Rectal smooth muscle tissue (tissue), 1 donor: ENCODE data around the gene GALNT18.

ENCODE experiments used
- H3K27ac ChIP-seq: one replicate; pipeline ENCODE4 v1.7.0; 2013; ENCODE audit warnings: low read depth, low read length, inconsistent platforms
- H3K27me3 ChIP-seq: one replicate; pipeline ENCODE4 v1.7.0; 2013; ENCODE audit warnings: low read length; ENCODE audit not compliant: control insufficient read depth, insufficient read depth
- H3K36me3 ChIP-seq: one replicate; pipeline ENCODE4 v1.7.0; 2013; ENCODE audit warnings: low read length; ENCODE audit not compliant: control insufficient read depth, insufficient read depth
- H3K4me1 ChIP-seq: one replicate; pipeline ENCODE4 v1.7.0; 2013; ENCODE audit warnings: low read length; ENCODE audit not compliant: control insufficient read depth, insufficient read depth
- H3K4me3 ChIP-seq: one replicate; pipeline ENCODE4 v1.7.0; 2013; ENCODE audit warnings: low read length
- H3K9ac ChIP-seq: one replicate; pipeline ENCODE4 v1.7.0; 2013; ENCODE audit warnings: low read length

GALNT18 gene

DNA sequence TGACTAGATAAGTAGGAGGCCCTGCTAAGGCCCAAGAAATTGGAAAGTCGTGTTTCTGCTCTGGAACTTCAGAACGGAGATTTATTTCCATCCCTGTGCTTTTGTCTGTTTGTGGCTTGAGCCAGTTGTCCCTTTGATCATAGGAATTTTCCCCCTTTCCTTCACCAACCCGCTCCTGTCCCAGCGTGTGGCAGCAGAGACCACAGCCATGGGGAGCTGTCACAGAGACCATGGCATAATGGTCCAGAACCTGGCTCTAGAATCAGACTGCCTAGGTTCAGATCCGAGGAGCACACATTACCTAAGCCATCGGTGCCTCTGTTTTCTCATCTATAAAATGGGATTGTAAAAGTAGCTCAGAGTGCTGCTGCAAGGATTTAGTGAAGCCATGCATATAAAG is 128.1 kb downstream of the GALNT18 start:
- Histone ChIP-seq H3K9ac (no peak overlapping the region), H3K27me3 (no peaks in the 10 kb centered on the region), H3K4me1 (no peaks in the 10 kb centered on the region)

DNA sequence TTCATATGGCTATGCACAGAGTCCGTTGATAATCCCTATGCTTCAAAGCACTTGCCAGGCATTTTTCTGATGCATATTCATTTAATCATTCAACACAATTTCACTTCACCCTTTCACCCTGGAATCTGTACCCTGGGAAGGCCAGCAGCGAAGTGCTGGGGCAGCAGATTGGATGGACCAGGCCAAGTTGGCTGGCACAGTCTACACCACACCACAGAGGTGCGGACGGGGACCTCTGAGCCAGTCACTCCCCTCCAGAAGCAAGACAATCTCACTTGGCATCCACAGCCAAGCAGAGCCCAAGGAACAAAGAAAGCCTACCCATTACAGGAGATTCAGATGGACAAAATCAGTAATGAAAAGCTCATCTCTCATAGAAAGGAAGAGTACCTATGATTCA is 130.2 kb downstream of the GALNT18 start:
- Histone ChIP-seq H3K4me3 (no peak overlapping the region), H3K27ac (no peak overlapping the region)

More for the DNA sequence above, 128.1 kb downstream of the GALNT18 start:
- Histone ChIP-seq H3K4me3 (no peak overlapping the region), H3K36me3 (no peaks in the 10 kb centered on the region), H3K27ac (no peak overlapping the region)

DNA sequence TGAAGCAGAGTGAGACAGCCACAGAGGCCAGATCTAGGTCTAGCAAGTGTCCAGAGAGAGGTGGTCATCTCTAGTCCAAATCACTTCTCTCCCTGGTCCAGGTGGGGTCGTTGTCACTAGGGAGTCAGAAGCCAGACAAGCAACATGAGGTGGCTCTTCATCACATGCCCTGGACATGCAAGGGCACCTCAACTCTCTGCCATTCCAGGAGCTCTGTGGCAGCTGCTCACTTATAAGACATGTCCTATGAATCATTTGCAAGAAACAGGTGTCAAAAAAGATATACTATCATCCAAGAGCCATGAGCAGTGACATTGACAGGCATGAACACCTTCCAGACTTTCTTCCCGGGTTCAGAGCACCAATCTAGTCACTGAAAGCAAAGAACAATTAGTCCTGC is 130.8 kb downstream of the GALNT18 start:
- H3K4me1 ChIP-seq: no peaks in the 10 kb centered on the region
- H3K27ac ChIP-seq: no peak overlapping the region
- H3K9ac ChIP-seq: no peak overlapping the region
- no peaks in the 10 kb centered on the region for H3K36me3 ChIP-seq
- no peak overlapping the region for H3K4me3 ChIP-seq
- H3K27me3 ChIP-seq: no peaks in the 10 kb centered on the region

More for the DNA sequence above, 130.2 kb downstream of the GALNT18 start:
- Histone ChIP-seq H3K27me3 (no peaks in the 10 kb centered on the region), H3K9ac (no peak overlapping the region), H3K36me3 (no peaks in the 10 kb centered on the region), H3K4me1 (no peaks in the 10 kb centered on the region)

DNA sequence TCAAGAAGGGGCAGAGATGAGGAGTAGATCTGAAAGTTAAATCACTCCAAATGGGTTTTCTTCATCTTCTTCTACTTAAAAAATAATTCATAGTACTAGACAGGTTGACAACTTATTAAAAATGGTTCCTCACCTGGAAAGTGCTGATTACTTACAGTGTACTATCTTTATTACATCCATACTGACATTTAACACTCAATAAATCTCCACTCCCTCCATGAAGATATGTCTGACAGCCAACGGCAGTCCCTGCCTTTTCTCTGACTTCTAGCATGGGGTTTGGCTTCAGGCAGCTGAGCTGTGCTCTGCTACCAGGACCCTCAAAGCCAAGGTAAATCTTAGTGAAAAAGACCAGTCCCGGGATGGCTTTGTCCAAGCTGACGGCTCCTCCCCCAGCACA is 135.4 kb downstream of the GALNT18 start:
- Histone ChIP-seq H3K36me3 (no peaks in the 10 kb centered on the region), H3K27ac (no peak overlapping the region), H3K27me3 (no peaks in the 10 kb centered on the region), H3K9ac (no peak overlapping the region), H3K4me1 (no peaks in the 10 kb centered on the region), H3K4me3 (no peak overlapping the region)

DNA sequence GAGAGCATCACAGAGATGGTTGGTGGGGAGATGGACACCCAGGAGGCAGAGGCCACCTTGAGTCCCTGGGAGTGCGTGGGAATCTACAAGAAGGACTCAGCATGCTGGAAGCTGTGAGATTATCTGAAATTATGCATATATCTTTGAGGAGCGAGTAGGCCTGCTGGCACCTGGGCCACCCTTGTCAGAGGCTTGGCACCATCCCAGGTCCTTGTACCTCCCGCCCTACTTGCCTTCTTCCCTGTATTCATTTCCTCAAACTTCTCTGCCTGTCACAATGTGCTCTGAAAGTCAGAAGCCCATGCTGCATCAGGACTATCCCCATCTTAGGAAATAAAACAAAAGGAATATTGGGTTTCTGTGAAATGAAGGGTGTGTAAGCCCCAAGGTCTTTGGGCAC is 135.8 kb downstream of the GALNT18 start:
- Histone ChIP-seq H3K27me3 (no peaks in the 10 kb centered on the region), H3K36me3 (no peaks in the 10 kb centered on the region), H3K27ac (no peak overlapping the region), H3K4me3 (no peak overlapping the region), H3K4me1 (no peaks in the 10 kb centered on the region), H3K9ac (no peak overlapping the region)

DNA sequence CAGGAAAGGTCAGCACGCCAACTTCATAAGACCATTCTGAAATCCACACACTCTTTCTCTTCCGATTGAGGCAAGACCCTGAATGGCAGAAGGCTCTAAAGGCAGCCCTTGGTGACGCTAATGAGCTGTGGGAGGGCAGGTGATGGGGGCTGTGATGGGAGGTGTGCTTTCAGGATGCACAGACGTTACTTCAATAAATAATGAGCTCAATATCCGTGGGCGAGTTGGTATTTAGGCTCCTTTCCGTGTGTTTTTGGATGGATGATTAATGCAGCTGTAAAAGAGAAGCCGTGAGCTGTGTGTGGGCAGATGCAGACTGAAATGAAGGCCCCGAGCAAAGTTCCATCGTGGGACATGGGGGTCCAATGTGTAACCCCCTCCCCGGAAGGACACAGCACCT is 138.2 kb downstream of the GALNT18 start:
- Histone ChIP-seq H3K36me3 (no peaks in the 10 kb centered on the region), H3K27me3 (no peaks in the 10 kb centered on the region), H3K27ac (no peak overlapping the region), H3K9ac (no peak overlapping the region), H3K4me1 (no peaks in the 10 kb centered on the region), H3K4me3 (no peak overlapping the region)

DNA sequence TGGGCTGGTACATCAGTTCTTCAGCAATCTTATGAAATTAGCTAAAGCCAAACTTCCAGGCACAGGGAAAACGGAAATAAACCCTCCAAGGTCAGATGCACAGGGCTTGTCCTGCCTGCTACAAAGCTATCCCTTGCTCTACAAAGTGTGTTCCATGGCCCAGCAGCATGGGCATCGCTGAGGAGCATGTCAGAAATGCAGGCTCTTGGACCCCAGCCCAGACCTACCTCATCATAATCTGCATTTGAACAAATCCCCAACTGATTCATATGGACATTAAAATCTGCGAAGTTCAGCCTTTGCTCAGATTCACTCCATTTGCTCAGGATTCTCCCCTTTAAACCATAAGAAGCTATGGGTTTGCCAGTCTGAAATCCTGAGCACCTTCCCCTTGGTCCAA is 139.1 kb downstream of the GALNT18 start:
- Histone ChIP-seq H3K27ac (no peak overlapping the region), H3K4me1 (no peaks in the 10 kb centered on the region), H3K27me3 (no peaks in the 10 kb centered on the region), H3K4me3 (no peak overlapping the region), H3K36me3 (no peaks in the 10 kb centered on the region), H3K9ac (no peak overlapping the region)

DNA sequence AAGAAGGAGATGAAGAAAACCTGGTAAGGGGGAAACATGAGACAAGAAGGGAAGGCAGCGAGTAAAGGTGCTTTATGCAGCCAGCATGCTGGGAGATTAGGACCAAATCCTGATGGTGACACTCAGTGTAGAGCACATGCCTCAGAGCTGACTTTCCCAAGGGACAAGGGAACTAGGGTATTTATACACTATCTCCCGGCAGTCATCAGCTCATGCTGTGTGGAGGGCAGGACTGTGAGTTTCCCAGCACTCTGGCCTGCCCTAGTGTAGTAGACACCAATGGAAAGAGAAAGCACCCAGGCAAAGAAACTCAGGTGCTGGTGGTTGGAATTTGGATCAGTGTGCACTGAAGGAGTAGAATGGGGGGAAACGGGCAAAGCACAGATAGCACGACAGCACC is 140.4 kb downstream of the GALNT18 start:
- Histone ChIP-seq H3K27ac (no peak overlapping the region), H3K4me3 (no peak overlapping the region), H3K9ac (no peak overlapping the region), H3K4me1 (no peaks in the 10 kb centered on the region), H3K27me3 (no peaks in the 10 kb centered on the region), H3K36me3 (no peaks in the 10 kb centered on the region)

DNA sequence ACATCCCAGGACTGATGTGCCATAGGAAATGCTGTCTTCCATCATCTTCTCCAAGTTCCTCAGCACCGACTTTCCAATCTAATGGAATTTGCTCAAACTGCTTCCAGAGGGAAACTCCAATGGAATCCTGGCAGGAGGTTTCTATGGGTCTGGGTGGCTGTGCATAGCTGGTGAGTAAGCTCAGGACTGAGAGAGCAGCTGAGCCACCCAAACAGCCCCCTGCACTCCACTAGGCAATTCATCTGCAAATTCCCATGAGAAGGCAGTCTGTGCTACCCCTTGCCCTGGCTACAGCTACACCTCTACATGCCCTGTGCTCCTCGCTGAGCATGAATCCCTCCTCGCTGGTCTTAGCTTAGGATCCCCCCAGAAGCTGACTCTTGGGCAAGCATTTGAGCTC is 140.8 kb downstream of the GALNT18 start:
- Histone ChIP-seq H3K27ac (no peak overlapping the region), H3K9ac (no peak overlapping the region), H3K4me3 (no peak overlapping the region), H3K4me1 (no peaks in the 10 kb centered on the region), H3K27me3 (no peaks in the 10 kb centered on the region), H3K36me3 (no peaks in the 10 kb centered on the region)

DNA sequence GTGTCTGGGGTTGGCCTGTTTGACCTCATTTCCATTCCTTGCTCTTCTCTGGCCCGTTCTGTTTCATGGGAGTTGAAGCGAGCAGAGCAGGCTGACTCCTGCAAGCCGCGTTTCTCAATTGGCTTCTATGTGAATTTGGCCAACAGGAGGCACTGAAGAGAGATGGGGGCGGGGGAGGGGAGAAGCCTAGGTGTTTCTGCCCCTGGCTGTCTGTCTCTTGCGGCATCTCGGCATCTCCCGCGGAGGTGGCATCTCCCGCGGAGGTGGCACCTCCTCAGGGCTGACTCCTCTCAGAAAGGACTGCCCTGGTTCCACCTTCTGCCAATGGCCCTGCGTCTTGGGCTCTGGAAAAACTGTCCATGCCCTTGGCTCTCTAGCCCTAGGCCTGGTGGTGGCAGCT is 143.1 kb downstream of the GALNT18 start:
- Histone ChIP-seq H3K9ac (no peak overlapping the region), H3K4me1 (no peaks in the 10 kb centered on the region), H3K27me3 (no peaks in the 10 kb centered on the region), H3K4me3 (no peak overlapping the region), H3K36me3 (no peaks in the 10 kb centered on the region), H3K27ac (no peak overlapping the region)

DNA sequence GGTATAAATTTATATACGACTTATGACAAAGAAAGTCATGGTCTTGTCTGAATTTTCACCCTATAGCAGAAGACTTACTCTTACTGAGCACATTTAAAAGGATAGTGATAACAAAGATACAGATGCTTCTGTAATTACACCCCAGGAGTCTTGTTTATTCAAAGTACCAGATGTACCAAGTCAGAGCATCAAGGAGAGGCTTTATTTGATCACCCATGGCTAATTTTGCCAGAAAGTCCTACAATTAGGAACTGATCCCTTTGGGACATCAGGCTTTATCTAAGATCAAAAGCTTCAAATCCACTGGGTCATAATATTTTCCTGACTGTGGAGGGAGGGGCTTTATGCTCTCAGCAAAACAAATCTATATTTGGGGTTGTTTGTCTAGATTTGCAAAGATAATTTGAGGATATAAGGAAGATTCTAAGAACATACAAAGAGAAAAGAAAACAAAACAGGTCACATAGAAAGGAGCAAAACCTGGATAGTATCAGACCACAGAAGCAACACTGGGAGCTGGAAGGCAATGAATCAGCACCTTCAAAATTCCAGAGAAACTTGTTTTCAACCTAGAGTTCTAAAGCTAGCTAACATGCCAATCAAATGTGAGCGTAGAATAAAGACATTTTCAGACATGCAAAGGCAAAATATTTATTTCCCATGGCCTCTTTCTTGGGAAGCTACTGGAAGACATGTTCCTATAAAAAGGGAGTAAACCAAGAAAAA is 143.9 kb downstream of the GALNT18 start:
- no peak overlapping the region for H3K9ac ChIP-seq
- no peaks in the 10 kb centered on the region for H3K36me3 ChIP-seq
- H3K27ac ChIP-seq: no peak overlapping the region
- H3K4me1 ChIP-seq: no peaks in the 10 kb centered on the region
- H3K27me3 ChIP-seq: no peaks in the 10 kb centered on the region
- no peak overlapping the region for H3K4me3 ChIP-seq

DNA sequence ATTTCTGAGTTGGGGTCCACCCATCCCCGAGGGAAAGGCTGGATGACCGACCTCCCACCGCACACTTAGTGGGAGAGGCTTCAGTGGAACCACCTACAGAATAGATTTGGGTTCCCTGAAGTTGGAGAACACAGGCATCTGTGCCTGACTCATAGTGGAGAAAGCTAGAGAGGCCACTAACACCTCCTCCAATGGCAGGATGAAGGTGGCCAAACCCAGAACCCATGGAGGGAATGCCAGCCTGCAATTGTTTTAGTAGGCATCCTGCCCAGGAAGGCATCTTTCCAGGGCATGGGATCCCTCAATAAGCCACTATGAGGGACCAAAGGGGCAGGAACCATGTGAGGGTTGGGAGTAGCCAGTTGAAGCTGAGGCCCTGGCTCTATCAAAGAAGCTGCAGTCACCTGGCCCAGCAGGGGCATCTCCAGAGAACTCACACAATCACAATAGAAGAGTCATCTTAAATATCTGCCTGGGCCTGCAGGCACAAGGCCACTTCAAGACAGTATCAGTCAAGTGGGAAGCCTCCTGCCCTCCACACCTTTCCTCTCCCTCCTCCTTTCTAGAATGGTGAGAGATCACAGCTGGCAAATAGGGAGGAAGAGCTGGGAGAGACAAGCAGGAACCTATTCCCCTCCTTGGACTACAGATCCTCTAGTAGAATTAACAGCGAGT is 144.7 kb downstream of the GALNT18 start:
- H3K36me3 ChIP-seq: no peaks in the 10 kb centered on the region
- H3K4me3 ChIP-seq: no peak overlapping the region
- H3K27me3 ChIP-seq: no peaks in the 10 kb centered on the region
- H3K4me1 ChIP-seq: no peaks in the 10 kb centered on the region
- no peak overlapping the region for H3K27ac ChIP-seq
- no peak overlapping the region for H3K9ac ChIP-seq

DNA sequence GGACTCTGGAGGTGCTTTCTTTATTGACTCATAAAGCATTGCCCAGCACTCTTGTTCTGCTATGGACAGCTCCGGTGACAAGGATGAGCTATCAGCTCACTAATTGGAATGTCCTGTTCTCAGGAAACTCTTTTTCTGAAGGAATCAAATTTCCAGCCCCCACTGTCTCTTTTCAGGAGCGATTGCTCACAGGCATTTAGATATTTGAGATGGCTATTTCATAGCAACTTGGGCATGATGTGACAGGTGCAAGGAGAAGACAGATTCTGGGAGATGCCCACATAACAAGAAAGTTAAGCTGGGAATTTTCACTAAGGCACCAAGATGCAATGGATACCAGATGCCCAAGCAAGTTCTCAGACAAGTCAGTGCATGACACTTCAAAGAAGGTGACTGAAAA is 145.3 kb downstream of the GALNT18 start:
- Histone ChIP-seq H3K4me3 (no peak overlapping the region), H3K36me3 (no peaks in the 10 kb centered on the region), H3K27me3 (no peaks in the 10 kb centered on the region), H3K4me1 (no peaks in the 10 kb centered on the region), H3K27ac (no peak overlapping the region), H3K9ac (no peak overlapping the region)
